CD4-positive, alpha-beta T cell treated with Interleukin-4 for 4 hours (primary cell): ENCODE data around the gene PRPF18.

ENCODE experiments used
- DNase-seq: peaks from one replicate; pipeline ENCODE4 v3.0.0-alpha.2; 2020

The PRPF18 gene

GRCh38 chr10:13671904-13672303, 85.1 kb downstream of the PRPF18 start:
- no peak for DNase-seq

DNA sequence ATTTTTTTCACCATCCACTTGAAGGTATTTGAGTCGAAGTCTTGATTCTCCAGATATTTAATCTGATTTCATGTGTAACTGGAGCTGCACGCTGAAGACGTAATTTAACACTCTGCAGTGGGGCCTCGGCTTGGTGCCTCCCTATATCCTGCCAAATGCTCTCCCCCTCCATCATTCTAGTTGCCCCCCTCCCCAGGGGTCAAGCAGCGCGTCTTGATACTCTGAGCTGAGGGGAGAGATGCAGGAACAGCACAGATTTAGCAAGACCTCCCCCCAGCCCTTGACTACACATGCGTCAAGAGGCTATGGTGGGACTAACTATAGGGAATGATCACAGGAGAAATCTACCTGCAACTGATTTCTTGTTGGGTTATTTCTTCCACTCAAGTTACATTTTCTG, 85.8 kb downstream of the PRPF18 start:
- no peak for DNase-seq

GRCh38 chr10:13673156-13673555, 86.4 kb downstream of the PRPF18 start:
- no peak for DNase-seq

DNA sequence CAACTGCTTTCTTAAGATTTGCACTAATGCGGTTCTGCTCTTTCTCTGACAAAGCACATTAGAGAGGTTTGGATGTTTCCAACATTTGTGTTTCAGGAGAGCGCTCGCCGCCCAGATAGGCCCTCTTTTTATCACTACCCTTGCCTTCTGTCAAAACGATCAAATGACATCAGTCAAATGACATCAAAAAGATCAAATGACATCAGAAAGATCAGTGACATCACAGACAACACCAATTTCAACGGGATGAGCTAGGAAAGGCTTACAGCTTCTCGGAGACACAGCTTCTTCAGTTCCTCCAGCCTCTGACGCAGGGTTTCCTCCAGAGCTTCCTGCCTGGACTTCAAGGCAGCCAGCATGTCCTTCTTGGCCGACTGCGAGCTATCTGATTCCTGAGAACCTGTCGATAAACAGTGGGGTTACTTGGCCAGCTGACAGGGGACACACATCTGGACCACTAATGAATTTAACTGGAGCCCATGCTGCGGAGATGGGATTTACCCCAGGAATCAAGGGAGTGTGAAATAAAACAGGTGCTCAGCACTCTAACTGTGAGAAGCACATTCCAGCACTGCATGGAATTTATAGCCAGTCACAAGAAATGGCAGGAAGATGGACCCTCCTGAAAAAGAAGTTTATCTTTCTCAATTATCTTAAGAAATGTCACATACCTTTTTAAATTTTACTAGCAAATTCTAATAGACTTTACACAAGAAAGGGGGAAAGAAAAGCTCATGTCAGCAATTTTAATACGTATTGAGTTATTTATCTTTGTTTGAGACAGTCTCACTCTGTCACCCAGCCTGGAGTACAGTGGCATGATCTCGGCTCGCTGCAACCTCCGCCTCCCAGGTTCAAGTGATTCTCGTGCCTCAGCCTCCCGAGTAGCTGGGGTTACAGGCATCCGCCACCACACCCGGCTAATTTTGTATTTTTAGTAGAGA, 88.2 kb downstream of the PRPF18 start:
- no peak for DNase-seq

GRCh38 chr10:13678101-13678843, 91.5 kb downstream of the PRPF18 start:
- DNase-seq = no peak
